GM12878 (cell line): ENCODE results near the gene MRPL32. TPM values are rescaled to one million over a fixed set of nuclear protein-coding genes. Genes with fewer than 3 reads are reported as not detected.

ENCODE experiments used
- CBX5 ChIP-seq: sonication (generic); IDR thresholded peaks from 2 replicates; pipeline ENCODE4 v1.6.1; 2016; ENCODE audit warnings: low read depth, moderate library complexity, mild to moderate bottlenecking, inconsistent platforms
- CEBPB ChIP-seq, 2 experiments: fragments of 150-350 bp in 1 of 2; IDR thresholded peaks; 2 replicates each; pipeline ENCODE4 v1.6.1; 2012 to 2014; ENCODE audit warnings: low read depth in 2 of 2, low read length in 2 of 2, borderline replicate concordance in 1 of 2, inconsistent platforms in 1 of 2
- CEBPZ ChIP-seq: fragments of 150-350 bp; IDR thresholded peaks from 2 replicates; pipeline ENCODE4 v1.6.1; 2016; ENCODE audit warnings: low read depth, low read length
- CHD4 ChIP-seq: fragments of 200-600 bp; sonication (generic); IDR thresholded peaks from 2 replicates; pipeline ENCODE4 v1.6.1; 2016; ENCODE audit warnings: mild to moderate bottlenecking
- MYB ChIP-seq: fragments of 150-350 bp; IDR thresholded peaks from 2 replicates; pipeline ENCODE4 v1.6.1; 2014; ENCODE audit warnings: mild to moderate bottlenecking, low read depth, low read length, borderline replicate concordance
- SMAD5 ChIP-seq: IDR thresholded peaks from 2 replicates; pipeline ENCODE4 v1.6.1; 2016; ENCODE audit warnings: antibody characterized with exemption, low read depth
- ZBTB11 ChIP-seq: fragments of 450-650 bp; formaldehyde crosslinking; IDR thresholded peaks from 2 replicates; pipeline ENCODE4 v1.5.0; 2022; ENCODE audit warnings: mild to moderate bottlenecking, missing genetic modification characterization
- ZSCAN29 ChIP-seq: fragments of 450-650 bp; IDR thresholded peaks from 2 replicates; pipeline ENCODE4 v1.6.1; 2017; ENCODE audit warnings: mild to moderate bottlenecking, moderate library complexity
- polyA plus RNA-seq, 11 experiments: library from polyadenylated mRNA; depleted of rRNA in 4 of 11; unstranded in 6 of 11; stranded (reverse) in 5 of 11; fragments of >200 nt; fragmentation: Nextera tagmentation in 4 of 11; fragmentation: Illumina TruSeq in 1 of 11; extraction: Ambion mirVana in 4 of 11; extraction: Trizol in 1 of 11; gene quantifications; 1 replicate in 1 of 11; 2 replicates in 10 of 11; pipeline versions ENCODE4 v1.2.1 to v1.2.3, GENCODE V29; 2011 to 2016; ENCODE audit warnings: inconsistent platforms in 2 of 11, missing spikeins in 2 of 11, low read depth in 1 of 11
- total RNA-seq, 4 experiments: library from RNA; depleted of rRNA in 3 of 4; stranded (reverse); fragments of >200 nt in 3 of 4; fragmentation: Illumina TruSeq in 1 of 4; extraction: Trizol in 1 of 4; gene quantifications; 2 replicates each; pipeline versions ENCODE4 v1.2.1 to v1.2.3, GENCODE V29; 2013 to 2021
- TF ChIP-seq, protein P1 (sequence below): IDR thresholded peaks from 2 replicates; pipeline ENCODE4 v1.6.1; 2012; ENCODE audit warnings: low read length, inconsistent platforms

Gene MRPL32
- total and polyA plus RNA-seq, 10 of the 15 experiments (the other 5 are each of a cell fraction or from before 2014, with no cell fraction given) = 65.3 to 339 (median 112) TPM

- TF ChIP-seq CEBPZ = no peak
- no peak for TF ChIP-seq CEBPB (IDR thresholded peaks at IDR 0.05; ENCODE audit: borderline replicate concordance in 1 of 2, low read depth in 2 of 2, low read length in 2 of 2)
- TF ChIP-seq CHD4 = no peak
- no peak for TF ChIP-seq ZSCAN29
- TF ChIP-seq MYB = no peak
- no peak for TF ChIP-seq ZBTB11 (CRISPR knock-in tag)
- TF ChIP-seq, protein P1, sequence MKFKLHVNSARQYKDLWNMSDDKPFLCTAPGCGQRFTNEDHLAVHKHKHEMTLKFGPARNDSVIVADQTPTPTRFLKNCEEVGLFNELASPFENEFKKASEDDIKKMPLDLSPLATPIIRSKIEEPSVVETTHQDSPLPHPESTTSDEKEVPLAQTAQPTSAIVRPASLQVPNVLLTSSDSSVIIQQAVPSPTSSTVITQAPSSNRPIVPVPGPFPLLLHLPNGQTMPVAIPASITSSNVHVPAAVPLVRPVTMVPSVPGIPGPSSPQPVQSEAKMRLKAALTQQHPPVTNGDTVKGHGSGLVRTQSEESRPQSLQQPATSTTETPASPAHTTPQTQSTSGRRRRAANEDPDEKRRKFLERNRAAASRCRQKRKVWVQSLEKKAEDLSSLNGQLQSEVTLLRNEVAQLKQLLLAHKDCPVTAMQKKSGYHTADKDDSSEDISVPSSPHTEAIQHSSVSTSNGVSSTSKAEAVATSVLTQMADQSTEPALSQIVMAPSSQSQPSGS = no peak
- TF ChIP-seq CBX5 = no peak
- TF ChIP-seq SMAD5 = no peak
Measured at GRCh38 chr7:42986781-42987248, 54.6 kb downstream of the MRPL32 start (continued).

Other genes with a start within 250 kb of the MRPL32 start
- gene C7orf25, start 20.3 kb upstream of the MRPL32 start, total RNA-seq (2014; rRNA removed) = 1.4 and 3.5 TPM in 2 replicates
- 1.9 and 2.2 TPM in 2 replicates for gene C7orf25, start 20.3 kb upstream of the MRPL32 start, total RNA-seq (2014; rRNA removed; fragmentation: Illumina TruSeq; extraction: Trizol)
- gene C7orf25, start 20.3 kb upstream of the MRPL32 start, total RNA-seq (2021) = 3.2 and 3.6 TPM in 2 replicates
- 1.0 and 2.0 TPM in 2 replicates for gene C7orf25, start 20.3 kb upstream of the MRPL32 start, polyA plus RNA-seq (2011; rRNA removed)
- 0.98 and 2.0 TPM in 2 replicates for gene C7orf25, start 20.3 kb upstream of the MRPL32 start, polyA plus RNA-seq (2014; fragmentation: Illumina TruSeq; extraction: Trizol)
- 1 to 10 TPM in 1 of 2 experiments, under 1 TPM in 1; 0.68 to 1.3 TPM for gene C7orf25, start 20.3 kb upstream of the MRPL32 start, polyA plus RNA-seq (2014; fragmentation: Nextera tagmentation; extraction: Ambion mirVana)
- gene C7orf25, start 20.3 kb upstream of the MRPL32 start, polyA plus RNA-seq (2014; rRNA removed) = 0.63 and 2.6 TPM in 2 replicates
- 1 to 10 TPM; 2.0 to 2.7 TPM for gene C7orf25, start 20.3 kb upstream of the MRPL32 start, polyA plus RNA-seq (2016; fragmentation: Nextera tagmentation; extraction: Ambion mirVana)
- gene PSMA2, start 202 bp upstream of the MRPL32 start, total RNA-seq (2014; rRNA removed) = 129 and 142 TPM in 2 replicates
- gene PSMA2, start 202 bp upstream of the MRPL32 start, total RNA-seq (2014; rRNA removed; fragmentation: Illumina TruSeq; extraction: Trizol) = 192 and 195 TPM in 2 replicates
- gene PSMA2, start 202 bp upstream of the MRPL32 start, total RNA-seq (2021) = 196 and 211 TPM in 2 replicates
- 438 and 659 TPM in 2 replicates for gene PSMA2, start 202 bp upstream of the MRPL32 start, polyA plus RNA-seq (2011; rRNA removed)
- gene PSMA2, start 202 bp upstream of the MRPL32 start, polyA plus RNA-seq (2014; fragmentation: Illumina TruSeq; extraction: Trizol) = 175 and 207 TPM in 2 replicates
- 1,000 to 10,000 TPM; 1,068 to 1,223 TPM for gene PSMA2, start 202 bp upstream of the MRPL32 start, polyA plus RNA-seq (2014; fragmentation: Nextera tagmentation; extraction: Ambion mirVana)
- gene PSMA2, start 202 bp upstream of the MRPL32 start, polyA plus RNA-seq (2014; rRNA removed) = 133 and 170 TPM in 2 replicates
- 100 to 1,000 TPM; 779 to 813 TPM for gene PSMA2, start 202 bp upstream of the MRPL32 start, polyA plus RNA-seq (2016; fragmentation: Nextera tagmentation; extraction: Ambion mirVana)
- under 0.01 and 0.05 TPM in 2 replicates for gene HECW1, start 180.3 kb downstream of the MRPL32 start, total RNA-seq (2014; rRNA removed)
- gene HECW1, start 180.3 kb downstream of the MRPL32 start, total RNA-seq (2014; rRNA removed; fragmentation: Illumina TruSeq; extraction: Trizol) = 0.04 TPM in 1 of 2 replicates, not detected in the other
- gene HECW1, start 180.3 kb downstream of the MRPL32 start, total RNA-seq (2021) = 0.21 and 0.31 TPM in 2 replicates
- 0.23 and 0.24 TPM in 2 replicates for gene HECW1, start 180.3 kb downstream of the MRPL32 start, polyA plus RNA-seq (2011; rRNA removed)
- gene HECW1, start 180.3 kb downstream of the MRPL32 start, polyA plus RNA-seq (2014; fragmentation: Illumina TruSeq; extraction: Trizol) = 0.03 TPM in 1 of 2 replicates, not detected in the other
- gene HECW1, start 180.3 kb downstream of the MRPL32 start, polyA plus RNA-seq (2014; fragmentation: Nextera tagmentation; extraction: Ambion mirVana) = under 1 TPM in 1 of 2 experiments, not detected in 1; 0.02 TPM
- gene HECW1, start 180.3 kb downstream of the MRPL32 start, polyA plus RNA-seq (2014; rRNA removed) = 0.06 TPM in 1 of 2 replicates, not detected in the other
- not detected for gene HECW1, start 180.3 kb downstream of the MRPL32 start, polyA plus RNA-seq (2016; fragmentation: Nextera tagmentation; extraction: Ambion mirVana)